ENCODE data around the gene ERICH2. TPM values are rescaled to one million over a fixed set of nuclear protein-coding genes. Genes with fewer than 3 reads are reported as not detected.

Gene ERICH2
- polyA plus RNA-seq, 1 experiment = not detected

DNA sequence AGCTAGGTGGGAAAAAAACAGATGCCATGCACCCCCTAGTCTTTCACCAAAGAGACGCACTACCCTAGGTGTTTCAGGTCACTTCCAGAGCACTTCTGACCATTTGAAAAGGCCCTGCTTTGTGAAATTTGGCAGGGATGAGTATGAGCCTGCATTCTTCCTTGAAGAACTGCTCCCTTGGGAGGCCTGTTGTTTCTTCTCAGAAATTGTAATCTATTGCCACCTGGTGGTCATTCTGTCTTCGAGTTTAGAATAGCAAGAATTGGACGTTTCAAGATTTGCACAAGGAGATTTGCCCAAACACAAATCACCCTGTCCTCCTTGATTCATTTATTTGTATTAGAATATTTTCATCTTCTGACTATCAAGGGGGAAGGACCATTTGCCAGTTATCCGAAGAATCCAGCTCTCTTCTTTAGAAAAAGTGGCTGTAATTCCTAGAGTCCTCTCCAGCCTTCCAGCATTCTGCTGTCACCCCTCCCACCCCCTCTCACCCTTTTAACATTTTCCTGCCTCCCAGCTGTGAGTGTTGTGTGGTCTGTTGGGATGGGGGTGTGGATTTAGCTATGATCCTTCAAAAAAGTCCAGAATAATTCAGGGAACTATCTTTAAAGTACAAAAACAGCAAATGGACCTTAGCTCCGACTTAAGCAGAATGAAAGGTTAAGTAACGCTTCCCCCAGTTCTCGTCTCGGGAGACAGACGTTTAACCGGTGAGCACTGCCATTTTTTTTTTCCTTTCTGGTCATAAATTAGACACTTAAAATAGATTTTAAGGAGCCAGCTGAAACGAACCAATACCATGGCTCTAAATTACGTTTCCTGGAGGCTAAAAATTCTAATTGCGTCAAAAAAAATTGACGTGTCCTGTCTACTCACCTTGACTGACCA is 42.8 kb downstream of the ERICH2 start:
- Histone ChIP-seq H3K27me3 (ENCODE audit: control insufficient read depth, insufficient read depth, low read length) (peaks cover 30% of the 10 kb centered on the region), H3K36me3 (ENCODE audit: control insufficient read depth, insufficient read depth, low read length) (no peaks in the 10 kb centered on the region), H3K4me3 (ENCODE audit: low read depth, low read length) (no peak overlapping the region)
- ChIA-PET POLR2A (no interaction called here), CTCF (interaction anchor here (0.6 to 5.9 kb wide), 31 partner anchors 10 to 1361 kb away, joined by 3 to 69 read pairs (median 5); partner anchors contain the start of gene ERICH2)
- TF ChIP-seq, protein P1, sequence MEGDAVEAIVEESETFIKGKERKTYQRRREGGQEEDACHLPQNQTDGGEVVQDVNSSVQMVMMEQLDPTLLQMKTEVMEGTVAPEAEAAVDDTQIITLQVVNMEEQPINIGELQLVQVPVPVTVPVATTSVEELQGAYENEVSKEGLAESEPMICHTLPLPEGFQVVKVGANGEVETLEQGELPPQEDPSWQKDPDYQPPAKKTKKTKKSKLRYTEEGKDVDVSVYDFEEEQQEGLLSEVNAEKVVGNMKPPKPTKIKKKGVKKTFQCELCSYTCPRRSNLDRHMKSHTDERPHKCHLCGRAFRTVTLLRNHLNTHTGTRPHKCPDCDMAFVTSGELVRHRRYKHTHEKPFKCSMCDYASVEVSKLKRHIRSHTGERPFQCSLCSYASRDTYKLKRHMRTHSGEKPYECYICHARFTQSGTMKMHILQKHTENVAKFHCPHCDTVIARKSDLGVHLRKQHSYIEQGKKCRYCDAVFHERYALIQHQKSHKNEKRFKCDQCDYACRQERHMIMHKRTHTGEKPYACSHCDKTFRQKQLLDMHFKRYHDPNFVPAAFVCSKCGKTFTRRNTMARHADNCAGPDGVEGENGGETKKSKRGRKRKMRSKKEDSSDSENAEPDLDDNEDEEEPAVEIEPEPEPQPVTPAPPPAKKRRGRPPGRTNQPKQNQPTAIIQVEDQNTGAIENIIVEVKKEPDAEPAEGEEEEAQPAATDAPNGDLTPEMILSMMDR (IDR thresholded peaks at IDR 0.05; ENCODE audit: insufficient read depth, low read depth, low read length) = peak; percentile 64
- DNase-seq (ENCODE audit: low read depth) = peak; percentile 22

DNA sequence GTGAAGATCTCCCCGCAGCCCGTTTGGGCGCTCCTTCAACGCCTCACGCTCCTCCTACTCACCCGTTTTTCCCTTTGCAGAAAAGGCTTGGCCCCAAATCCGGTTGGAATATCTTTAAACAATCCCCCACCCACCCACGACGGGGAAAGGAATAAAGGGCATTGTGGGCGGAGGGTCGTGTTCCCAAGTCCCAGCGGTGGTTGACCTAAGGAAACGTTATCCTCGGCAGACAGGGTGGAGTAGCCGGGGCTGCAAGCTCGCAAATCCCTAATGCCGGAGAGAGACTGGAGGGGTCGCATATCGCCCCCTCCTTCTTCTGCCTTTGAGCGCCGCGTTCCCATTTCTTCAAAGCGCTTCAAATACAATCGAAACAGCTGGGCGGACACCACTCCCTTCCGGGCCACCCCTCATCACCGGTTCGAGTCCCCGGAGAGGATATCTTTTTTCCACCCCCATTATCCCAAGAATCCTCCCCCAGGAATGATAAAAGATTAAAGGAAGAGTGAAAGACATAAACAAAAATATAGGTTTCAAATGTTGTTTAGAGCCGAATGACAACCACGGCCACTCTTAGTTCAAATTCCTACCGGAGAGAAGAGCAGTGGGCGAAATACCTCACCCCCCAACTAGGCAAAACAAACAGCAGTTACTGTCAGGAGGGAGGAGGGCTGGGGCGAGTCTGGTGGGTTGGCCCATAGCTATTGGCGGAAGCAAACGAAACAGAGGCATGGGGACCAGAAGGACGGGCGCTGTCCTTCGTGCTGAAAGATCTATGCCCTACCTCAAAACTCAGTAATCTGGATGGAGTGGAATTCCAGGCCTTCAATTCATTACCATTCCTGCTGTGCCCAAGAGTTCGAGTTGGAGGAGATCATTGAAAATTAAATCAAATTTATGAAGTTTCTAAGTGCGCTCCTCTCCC is 43.7 kb downstream of the ERICH2 start:
- Histone ChIP-seq H3K36me3 (ENCODE audit: control insufficient read depth, insufficient read depth, low read length) (no peaks in the 10 kb centered on the region), H3K4me3 (ENCODE audit: low read depth, low read length) (no peak overlapping the region), H3K27me3 (ENCODE audit: control insufficient read depth, insufficient read depth, low read length) (peaks cover 35% of the 10 kb centered on the region)
- CTCF ChIA-PET = interaction anchor here (0.7 to 5.9 kb wide), 22 partner anchors 9 to 1362 kb away, joined by 3 to 69 read pairs (median 5); no protein-coding TSS in a partner anchor
- POLR2A ChIA-PET = no interaction called here
- no peak for DNase-seq (ENCODE audit: low read depth)
- TF ChIP-seq, protein P1 (IDR thresholded peaks at IDR 0.05; ENCODE audit: insufficient read depth, low read depth, low read length) = no peak

DNA sequence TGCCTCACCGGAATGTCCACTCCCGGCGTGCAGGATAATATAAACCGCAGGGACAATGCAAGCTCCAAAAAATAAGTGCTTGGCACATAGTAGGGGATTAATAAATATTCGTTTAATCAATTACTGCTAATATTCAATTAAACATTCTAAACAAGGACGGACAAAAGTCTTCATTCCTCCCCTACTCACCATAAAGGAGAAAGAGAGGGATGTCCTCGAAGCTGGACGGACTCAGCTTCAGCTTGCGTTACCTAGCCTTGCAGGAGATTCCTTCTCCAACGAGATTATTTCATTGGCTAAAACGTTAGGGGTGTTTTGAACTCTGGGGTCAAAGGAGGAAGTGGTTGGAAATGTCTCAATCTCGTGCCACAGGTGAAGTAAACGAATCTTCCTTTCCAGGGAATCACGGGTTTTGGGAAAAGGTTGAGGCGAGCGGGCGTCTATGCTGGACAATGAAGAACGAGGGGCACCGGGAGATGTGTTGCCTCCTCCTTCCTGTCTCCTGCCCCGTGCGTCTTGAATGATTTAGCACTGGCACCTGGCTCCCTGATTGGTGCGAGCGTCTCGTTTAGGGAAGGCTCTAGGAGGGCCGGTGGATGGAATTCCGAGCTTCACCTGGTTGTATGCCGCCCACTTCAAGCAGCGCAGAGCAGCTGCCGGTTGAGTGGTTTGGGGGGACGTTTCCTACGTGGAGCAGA is 44.5 kb downstream of the ERICH2 start:
- CTCF ChIA-PET = interaction anchor here (0.8 to 5.9 kb wide), 16 partner anchors 28 to 583 kb away, joined by 3 to 69 read pairs (median 5); no protein-coding TSS in a partner anchor
- DNase-seq (ENCODE audit: low read depth) = no peak
- TF ChIP-seq, protein P1 (IDR thresholded peaks at IDR 0.05; ENCODE audit: insufficient read depth, low read depth, low read length) = no peak
- Histone ChIP-seq H3K27me3 (ENCODE audit: control insufficient read depth, insufficient read depth, low read length) (peaks cover 42% of the 10 kb centered on the region), H3K36me3 (ENCODE audit: control insufficient read depth, insufficient read depth, low read length) (no peaks in the 10 kb centered on the region), H3K4me3 (ENCODE audit: low read depth, low read length) (no peak overlapping the region)
- POLR2A ChIA-PET = no interaction called here

DNA sequence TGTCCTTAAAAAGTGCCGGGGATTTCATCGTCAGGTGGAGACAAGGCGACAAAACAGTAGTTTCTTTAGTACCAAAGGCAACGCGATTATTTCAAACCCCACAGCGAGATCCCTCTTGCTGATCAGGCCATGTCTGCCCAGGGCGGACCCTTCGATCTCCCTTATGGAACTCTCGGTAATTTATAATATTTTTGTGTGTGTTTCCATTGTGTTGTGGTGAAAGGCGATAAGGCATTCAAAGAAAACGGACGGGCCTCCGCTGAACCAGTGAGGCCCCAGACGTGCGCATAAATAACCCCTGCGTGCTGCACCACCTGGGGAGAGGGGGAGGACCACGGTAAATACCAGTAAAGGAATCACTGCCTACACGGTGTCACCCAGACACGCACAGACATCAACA is 45.1 kb downstream of the ERICH2 start:
- DNase-seq (ENCODE audit: low read depth) = no peak
- Histone ChIP-seq H3K4me3 (ENCODE audit: low read depth, low read length) (no peak overlapping the region), H3K36me3 (ENCODE audit: control insufficient read depth, insufficient read depth, low read length) (no peaks in the 10 kb centered on the region), H3K27me3 (ENCODE audit: control insufficient read depth, insufficient read depth, low read length) (peaks cover 47% of the 10 kb centered on the region)
- POLR2A ChIA-PET = no interaction called here
- CTCF ChIA-PET = interaction anchor here (0.8 to 5.9 kb wide), 13 partner anchors 15 to 491 kb away, joined by 3 to 69 read pairs (median 4); no protein-coding TSS in a partner anchor
- TF ChIP-seq, protein P1 (IDR thresholded peaks at IDR 0.05; ENCODE audit: insufficient read depth, low read depth, low read length) = no peak

Measured in BJ (cell line).